Ishikawa (cell line): ENCODE data around the gene PLIN5.

Source experiments
- CEBPB ChIP-seq: IDR thresholded peaks from 2 replicates; pipeline ENCODE4 v1.6.1; 2012
- EGR1 ChIP-seq: IDR thresholded peaks from 2 replicates; pipeline ENCODE4 v1.6.1; 2012
- EP300 ChIP-seq: IDR thresholded peaks from 2 replicates; pipeline ENCODE4 v1.6.1; 2012; ENCODE audit warnings: borderline replicate concordance
- RAD21 ChIP-seq: IDR thresholded peaks from 2 replicates; pipeline ENCODE4 v1.6.1; 2012; ENCODE audit warnings: low read depth
- TEAD4 ChIP-seq: IDR thresholded peaks from 2 replicates; pipeline ENCODE4 v1.6.1; 2012
- YY1 ChIP-seq: IDR thresholded peaks from 2 replicates; pipeline ENCODE4 v1.6.1; 2012; ENCODE audit warnings: low read depth
- TF ChIP-seq, protein P1 (sequence below): IDR thresholded peaks from 2 replicates; pipeline ENCODE4 v1.6.1; 2012; ENCODE audit warnings: low read depth, mild to moderate bottlenecking

DNA sequence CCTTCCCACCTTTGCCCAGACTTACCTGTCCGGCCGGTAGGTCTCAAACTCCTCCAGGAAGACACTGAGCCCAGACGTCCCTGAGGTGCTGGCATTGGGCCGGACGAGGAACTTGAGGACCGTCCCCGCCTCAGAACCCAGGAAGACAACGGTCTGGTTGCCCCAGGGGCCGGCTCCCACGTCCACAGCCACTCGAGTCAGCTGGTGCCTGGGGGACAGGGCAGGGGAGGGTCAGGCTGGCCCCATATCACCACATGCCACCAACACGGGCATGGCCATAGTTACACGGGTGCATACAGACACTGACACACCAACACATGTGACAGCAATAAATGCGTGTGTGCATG, 13.2 kb upstream of the PLIN5 start:
- TF ChIP-seq RAD21: no peak
- no peak for TF ChIP-seq TEAD4
- TF ChIP-seq, protein P1, sequence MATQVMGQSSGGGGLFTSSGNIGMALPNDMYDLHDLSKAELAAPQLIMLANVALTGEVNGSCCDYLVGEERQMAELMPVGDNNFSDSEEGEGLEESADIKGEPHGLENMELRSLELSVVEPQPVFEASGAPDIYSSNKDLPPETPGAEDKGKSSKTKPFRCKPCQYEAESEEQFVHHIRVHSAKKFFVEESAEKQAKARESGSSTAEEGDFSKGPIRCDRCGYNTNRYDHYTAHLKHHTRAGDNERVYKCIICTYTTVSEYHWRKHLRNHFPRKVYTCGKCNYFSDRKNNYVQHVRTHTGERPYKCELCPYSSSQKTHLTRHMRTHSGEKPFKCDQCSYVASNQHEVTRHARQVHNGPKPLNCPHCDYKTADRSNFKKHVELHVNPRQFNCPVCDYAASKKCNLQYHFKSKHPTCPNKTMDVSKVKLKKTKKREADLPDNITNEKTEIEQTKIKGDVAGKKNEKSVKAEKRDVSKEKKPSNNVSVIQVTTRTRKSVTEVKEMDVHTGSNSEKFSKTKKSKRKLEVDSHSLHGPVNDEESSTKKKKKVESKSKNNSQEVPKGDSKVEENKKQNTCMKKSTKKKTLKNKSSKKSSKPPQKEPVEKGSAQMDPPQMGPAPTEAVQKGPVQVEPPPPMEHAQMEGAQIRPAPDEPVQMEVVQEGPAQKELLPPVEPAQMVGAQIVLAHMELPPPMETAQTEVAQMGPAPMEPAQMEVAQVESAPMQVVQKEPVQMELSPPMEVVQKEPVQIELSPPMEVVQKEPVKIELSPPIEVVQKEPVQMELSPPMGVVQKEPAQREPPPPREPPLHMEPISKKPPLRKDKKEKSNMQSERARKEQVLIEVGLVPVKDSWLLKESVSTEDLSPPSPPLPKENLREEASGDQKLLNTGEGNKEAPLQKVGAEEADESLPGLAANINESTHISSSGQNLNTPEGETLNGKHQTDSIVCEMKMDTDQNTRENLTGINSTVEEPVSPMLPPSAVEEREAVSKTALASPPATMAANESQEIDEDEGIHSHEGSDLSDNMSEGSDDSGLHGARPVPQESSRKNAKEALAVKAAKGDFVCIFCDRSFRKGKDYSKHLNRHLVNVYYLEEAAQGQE: no peak
- TF ChIP-seq EGR1: no peak
- TF ChIP-seq EP300: no peak
- no peak for TF ChIP-seq CEBPB
- TF ChIP-seq YY1: no peak
